NCI-H82 (cell line): ENCODE measurements around the gene GSTT4.
"Not testable (repeated sequence)": the region's sequence is repeated elsewhere in the genome, so short reads cannot be mapped to it uniquely, and the experiment has no call there.

ENCODE experiments used
- DNase-seq: peaks from one replicate; lab custom pipeline; 2025; lab: John Stamatoyannopoulos, UW

The GSTT4 gene

GRCh38 chr22:24025475-24025874 lies 20.2 kb upstream of the GSTT4 start:
- DNase-seq = no peak

GRCh38 chr22:24024354-24024753 lies 19.1 kb upstream of the GSTT4 start:
- no peak for DNase-seq

DNA sequence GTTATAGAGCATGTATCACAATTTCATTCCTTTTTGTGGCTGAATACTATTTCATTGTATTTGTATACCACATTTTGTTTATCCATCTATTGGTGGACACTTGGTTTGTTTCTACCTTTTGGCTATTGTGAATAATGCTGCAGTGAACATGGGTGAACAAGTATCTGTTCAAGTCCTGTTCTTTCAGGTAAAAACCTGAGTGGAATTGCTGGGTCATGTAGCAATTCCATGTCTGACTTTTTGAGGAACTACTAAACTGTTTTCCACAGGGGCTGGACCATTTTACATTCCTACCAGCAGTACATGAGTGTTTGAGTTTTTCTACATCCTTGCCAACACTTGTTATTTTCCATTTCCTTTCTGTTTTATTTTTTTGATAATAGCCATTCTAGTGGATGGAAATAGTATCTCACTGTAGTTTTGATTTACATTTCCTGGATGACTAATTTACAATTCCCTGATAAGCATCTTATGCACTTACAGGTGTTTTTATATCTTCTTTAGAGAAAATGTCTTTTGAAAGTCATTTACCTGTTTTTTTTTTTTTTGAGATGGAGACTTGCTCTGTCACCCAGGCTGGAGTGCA lies 18.0 kb upstream of the GSTT4 start:
- DNase-seq = no peak

DNA sequence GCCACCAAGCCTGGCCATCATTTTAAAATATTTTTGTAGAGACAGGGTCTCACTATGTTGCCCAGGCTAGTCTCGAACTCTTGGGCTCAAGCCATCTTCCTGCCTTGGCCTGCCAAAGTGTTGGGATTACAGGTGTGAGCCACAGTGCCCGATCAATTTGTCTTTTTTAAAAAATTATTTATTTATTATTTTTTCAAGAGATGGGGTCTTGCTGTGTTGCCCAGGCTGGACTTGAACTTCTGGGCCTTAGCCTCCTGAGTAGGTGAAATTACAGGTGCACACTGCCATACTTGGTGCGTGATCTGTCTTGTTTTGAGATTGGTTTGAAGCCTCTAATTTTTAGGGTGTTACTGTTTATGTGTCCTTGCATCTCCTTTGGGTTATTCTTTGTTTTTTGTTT lies 16.1 kb upstream of the GSTT4 start:
- DNase-seq = no peak

DNA sequence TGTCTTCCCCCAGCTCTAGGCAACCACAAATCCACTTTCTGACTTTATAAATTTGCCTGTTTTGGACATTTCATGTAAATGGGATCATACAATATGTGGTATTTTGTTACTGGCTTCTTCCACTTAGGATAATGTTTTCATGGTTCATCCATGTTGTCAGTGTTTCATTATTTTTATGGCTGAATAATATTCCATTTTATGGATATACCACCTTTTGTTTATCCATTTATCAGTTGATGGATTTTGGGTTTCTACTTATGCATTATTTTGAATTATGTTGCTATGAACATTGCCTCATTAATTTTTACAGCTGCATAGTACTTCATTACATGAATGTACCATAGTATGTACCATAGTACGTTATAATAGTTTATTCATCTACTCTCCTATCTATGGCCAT lies 10.9 kb upstream of the GSTT4 start:
- DNase-seq = no peak

GRCh38 chr22:24011735-24012068 lies 6.4 kb upstream of the GSTT4 start:
- peak; percentile 39 for DNase-seq

- DNase-seq = no peak
Observed at GRCh38 chr22:24010018-24010391, 4.8 kb upstream of the GSTT4 start.

GRCh38 chr22:24009227-24010017 lies 4.2 kb upstream of the GSTT4 start:
- DNase-seq = no peak

DNA sequence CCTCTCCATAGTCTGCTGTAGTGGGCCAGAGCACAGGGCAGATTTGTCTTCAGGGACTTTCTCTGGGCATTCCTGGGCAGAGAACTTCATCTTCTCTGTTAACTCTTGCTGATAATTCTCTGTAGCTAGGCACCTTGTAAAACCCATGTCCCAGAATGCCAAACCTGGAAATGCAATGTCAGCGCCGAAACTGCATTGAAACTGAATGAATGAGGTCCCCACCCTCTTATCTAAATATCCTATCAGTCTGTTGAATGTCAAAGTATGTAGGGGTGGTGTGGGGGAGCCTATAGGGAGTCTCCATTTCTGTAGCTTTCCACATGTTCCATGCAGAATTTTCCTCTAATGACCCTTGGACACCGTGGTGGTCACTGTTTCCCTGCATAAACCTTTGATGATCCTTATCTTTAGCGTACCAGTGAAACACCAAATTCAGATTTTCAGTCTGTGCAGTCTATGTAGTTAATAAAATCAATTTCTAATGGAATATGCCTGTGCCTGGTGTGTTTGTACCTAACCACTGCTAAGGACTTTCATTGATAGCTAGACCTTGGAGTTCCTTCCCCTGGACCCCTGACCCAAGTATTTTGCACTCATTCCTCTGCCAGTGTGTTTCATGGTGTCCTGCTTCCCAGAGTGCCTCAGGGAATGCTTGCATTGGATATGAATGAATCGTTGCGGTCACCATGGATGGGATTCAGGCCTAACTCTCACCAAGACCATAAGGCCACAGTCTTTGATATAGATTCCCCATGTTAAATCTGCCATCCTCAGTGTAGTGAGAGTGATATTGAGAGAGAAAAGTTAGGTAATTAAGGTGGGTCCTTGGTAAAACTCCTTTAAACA lies 3.4 kb upstream of the GSTT4 start:
- DNase-seq = no peak

DNA sequence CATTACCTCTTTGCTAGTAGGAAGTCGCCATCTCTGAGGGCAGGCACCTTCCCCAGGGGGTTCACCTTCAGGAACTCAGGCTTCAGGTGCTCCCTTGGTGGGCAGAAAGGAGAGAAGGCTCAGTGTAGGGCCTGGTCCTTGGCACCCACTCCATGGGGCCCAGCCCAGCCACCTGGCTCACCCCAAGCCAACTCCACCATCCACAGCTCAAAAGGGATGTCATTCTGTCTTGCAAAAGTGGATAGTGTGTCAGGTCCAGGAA lies 2.7 kb upstream of the GSTT4 start:
- no peak for DNase-seq

DNA sequence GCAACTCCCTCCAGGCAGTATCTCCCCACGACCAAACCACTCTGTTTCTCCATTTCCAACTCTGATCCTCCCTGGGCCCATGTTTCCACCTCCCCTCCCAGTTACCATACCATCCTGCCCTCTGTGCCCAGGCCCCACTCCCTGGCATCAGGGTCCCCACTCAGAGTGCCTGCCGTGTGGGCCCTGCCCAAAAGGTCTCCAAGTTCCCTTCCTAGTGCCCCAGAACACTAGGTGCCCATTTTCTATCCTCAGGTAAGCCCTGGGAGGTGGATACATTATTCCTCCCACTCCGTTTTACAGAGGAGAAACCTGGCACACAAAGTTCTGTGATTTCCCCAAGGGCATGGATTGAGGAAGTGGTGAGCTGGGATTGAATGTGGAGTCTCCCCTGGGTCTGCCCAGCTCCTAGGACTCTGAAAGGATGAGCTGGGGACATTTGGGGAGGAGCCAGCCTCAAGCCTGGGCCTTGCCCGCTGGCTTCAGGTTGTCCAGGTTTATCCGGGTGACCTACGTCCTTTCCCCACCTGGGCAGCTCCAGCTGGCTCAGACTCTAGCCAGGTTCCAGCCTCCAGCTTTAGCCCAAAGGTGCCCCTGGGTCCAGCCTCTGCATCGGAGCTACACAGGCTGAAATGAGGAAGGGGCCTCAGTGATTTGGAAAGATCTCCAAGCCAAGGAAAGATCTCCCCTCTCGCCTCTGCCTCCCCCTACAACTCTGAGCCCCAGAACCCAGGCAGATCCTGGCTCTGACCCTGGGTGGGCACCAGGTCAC lies 2.2 kb upstream of the GSTT4 start:
- DNase-seq = no peak

DNA sequence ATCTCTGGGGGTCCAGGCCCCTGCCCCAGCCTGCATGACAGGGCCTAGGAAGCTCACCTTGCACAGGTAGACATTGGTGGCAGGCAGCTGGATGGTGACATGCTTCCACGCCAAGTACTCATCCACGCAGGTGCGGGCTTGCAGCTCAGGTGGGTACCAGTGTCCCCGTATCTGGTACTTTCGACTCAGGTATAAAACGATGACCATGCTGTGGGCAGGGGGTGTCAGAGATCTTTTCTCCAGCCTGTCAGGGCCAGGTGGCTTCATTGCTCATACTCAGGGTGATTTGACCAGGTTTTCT lies 1.6 kb upstream of the GSTT4 start:
- no peak for DNase-seq

DNA sequence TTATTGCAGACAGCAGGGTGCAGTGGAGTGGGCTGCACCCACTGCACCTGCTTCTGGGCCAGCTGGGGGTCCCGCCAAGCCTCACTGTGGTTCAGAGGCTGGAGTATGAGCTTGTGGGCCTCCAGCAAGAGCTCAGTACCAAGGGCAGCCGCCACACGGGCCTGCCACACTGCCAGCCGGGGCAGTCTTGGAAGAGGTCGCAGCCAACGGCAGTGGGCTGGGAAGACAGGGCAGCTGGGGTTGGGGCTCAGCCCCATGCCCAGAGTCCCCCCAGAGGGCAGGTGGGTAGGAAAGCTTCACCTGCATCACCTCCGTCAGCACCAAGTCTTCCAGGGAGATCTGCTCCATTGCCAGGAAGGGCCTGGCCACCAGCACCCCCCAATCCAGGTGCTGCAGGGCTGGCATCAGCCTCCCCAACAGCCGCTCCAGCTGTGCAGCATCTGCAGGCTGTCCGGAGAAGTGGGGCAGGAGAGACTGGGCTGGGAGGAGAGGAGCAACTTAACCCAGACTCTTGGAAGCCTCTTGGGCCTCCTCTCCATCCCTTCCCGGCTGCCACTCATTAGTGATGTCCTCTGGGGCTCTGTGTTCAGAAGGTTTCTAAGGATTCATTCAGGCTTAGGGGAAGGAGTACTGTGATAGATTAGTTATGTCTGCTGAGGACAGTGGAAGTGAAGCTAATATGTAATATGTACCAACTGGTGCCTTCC lies 1.1 kb upstream of the GSTT4 start:
- DNase-seq = no peak

- no peak for DNase-seq
Observed at GRCh38 chr22:24003887-24004286, 1.4 kb downstream of the GSTT4 start.

GRCh38 chr22:24002851-24003250 lies 2.4 kb downstream of the GSTT4 start:
- DNase-seq = no peak

GRCh38 chr22:24002272-24002671 lies 3.0 kb downstream of the GSTT4 start:
- no peak for DNase-seq

DNA sequence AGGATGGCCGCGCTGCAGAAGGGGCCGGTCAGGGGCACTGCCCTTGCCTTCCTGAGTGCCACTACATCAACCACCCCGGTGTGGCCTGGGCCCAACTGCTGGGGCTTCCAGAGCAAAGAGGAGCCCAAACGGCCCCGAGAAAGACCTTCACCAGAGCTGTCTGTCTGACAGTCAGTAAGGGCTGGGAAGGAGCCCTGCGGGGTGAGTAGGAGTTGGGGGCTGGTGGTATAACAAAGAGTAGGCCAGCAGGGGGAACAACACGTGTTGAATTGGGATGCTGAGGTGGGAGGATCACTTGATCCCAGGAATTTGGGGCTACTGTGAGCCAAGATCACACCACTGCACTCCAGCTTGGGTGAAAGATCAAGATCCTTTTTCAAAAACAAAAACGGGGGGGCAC lies 3.9 kb downstream of the GSTT4 start:
- DNase-seq = no peak

- not testable (repeated sequence) for DNase-seq
Observed at GRCh38 chr22:23999779-24000178, 5.5 kb downstream of the GSTT4 start.

DNA sequence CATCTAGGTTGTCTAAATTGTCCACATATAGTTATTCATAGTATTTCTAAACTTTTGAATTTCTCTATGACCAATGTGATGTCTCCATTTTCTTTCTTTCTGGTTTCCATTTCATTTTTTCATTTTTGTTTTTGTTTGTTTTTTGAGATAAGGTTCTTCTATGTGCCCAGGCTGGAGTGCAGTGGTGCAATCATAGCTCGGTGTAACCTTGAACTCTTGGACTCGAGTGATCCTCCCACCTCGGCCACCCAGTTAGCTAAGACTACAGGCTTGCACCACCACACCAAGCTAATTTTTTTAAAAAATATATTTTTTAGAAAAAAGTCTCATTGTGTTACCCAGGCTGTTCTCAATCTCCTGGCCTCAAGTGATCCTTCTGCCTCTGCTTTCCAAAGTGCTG lies 8.2 kb downstream of the GSTT4 start:
- no peak for DNase-seq

GRCh38 chr22:23993581-23994177 lies 11.6 kb downstream of the GSTT4 start:
- DNase-seq = not testable (repeated sequence)

GRCh38 chr22:23993080-23993479 lies 12.2 kb downstream of the GSTT4 start:
- not testable (repeated sequence) for DNase-seq
